ENCODE data around the gene CPSF4L. TPM values are rescaled to one million over a fixed set of nuclear protein-coding genes. Genes with fewer than 3 reads are reported as not detected.
"Not testable (repeated sequence)": the region's sequence is repeated elsewhere in the genome, so short reads cannot be mapped to it uniquely, and the experiment has no call there.

Gene CPSF4L, protein sequence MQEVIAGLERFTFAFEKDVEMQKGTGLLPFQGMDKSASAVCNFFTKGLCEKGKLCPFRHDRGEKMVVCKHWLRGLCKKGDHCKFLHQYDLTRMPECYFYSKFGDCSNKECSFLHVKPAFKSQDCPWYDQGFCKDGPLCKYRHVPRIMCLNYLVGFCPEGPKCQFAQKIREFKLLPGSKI
- under 1 TPM in 1 of 4 donors, not detected in 3; 0.08 TPM for polyA plus RNA-seq (ENCODE audit: insufficient read length in 4 of 4)

DNA sequence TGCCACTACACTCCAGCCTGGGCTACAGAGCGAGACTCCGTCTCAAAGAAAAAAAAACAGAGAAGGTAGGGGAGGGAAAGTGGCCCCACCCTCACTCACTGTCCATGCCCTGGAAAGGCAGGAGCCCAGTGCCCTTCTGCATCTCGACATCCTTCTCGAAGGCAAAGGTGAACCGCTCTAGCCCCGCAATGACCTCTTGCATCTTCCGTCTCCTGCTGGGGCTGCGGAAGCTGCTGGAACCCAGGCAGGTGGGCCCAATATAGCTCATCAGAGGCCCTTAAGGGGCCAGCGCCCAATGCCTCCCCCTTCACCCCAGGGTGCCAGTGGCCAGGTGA, at the start of gene CPSF4L:
CPSF4L (minus strand) TSS at position 264 of the 335 bp plus-strand sequence; CDS start at position 202, 62 bp downstream.
- no peak for DNase-seq (ENCODE audit: low read depth in 4 of 4, low spot score in 2 of 4)

DNA sequence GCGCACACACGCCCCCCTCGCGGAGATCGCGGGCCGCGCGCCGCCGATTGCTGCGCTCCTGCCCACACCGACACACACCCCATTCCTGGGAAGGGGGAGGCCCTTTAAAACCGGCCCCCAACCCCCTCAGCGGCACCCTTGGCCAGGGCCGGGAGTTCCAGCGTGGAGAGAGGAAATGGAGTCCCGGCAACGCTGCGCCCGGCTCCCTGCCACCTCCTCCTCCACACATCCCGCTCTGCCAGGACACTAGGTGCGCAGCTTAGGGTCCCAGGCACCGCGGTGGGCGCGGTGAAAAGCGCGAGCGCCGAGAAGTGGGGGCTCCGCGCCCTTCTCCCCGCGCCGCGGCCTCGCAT, 49.7 kb upstream of the CPSF4L start:
- DNase-seq (ENCODE audit: low read depth in 4 of 4, low spot score in 2 of 4) = no peak

DNA sequence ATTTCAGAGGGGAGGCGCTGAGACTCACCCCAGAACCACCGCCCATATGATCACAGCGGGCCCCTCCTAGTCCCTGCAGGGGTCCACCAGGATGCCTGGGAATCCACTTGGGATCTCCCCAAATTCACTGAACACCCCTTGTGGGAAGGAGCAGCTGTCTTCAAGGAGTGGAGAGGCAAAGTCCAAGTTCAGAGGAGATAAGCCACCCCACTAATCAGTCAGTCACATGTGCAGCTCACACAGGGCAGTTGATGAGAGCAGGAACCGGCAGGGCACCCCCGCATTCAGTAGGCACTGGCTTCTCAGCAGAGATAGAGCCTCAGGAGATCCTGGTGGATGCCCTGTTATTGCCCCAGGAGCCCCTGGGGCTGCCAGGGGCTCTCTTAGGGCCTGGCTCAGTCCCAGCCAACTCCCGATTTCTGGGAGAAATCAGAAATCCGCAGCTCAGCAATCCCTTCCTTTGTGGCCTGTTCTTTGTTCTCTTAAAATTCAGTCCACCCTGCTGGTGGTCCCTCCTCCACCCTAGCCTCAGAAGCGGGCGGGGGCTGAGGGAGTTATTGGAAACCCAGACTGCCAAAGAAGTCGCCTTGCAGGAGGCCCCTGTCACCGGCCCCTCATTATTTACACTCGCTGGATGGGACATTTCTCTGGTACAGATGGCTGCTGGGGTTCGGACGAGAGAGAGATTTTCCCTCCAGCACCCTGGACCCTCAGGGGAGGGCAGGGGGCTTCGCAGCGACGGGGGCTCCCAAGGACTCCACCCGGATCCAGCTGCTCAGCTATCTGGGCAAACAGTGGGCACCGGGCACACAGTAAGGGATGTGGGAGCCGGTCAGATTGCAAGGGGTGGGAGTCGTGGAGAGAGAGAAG, 48.3 kb upstream of the CPSF4L start:
- no peak for DNase-seq (ENCODE audit: low read depth in 4 of 4, low spot score in 2 of 4)

DNA sequence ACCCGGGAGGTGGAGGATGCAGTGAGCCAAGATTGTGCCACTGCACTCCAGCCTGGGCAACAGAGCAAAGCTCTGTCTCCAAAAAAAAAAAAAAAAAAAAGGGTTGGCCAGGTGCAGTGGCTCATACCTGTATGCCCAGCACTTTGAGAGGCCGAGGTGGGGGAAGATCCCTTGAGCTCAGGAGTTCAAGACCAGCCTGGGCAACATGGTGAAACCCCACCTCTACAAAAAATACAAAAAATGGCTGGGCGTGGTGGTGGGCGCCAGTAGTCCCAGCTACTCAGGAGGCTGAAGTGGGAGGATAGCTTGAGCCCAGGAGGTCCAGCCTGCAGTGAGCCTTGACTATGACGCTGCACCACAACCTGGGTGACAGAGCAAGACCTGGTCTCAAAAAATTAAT, 47.3 kb upstream of the CPSF4L start:
- DNase-seq (ENCODE audit: low read depth in 4 of 4, low spot score in 2 of 4) = not testable (repeated sequence)

DNA sequence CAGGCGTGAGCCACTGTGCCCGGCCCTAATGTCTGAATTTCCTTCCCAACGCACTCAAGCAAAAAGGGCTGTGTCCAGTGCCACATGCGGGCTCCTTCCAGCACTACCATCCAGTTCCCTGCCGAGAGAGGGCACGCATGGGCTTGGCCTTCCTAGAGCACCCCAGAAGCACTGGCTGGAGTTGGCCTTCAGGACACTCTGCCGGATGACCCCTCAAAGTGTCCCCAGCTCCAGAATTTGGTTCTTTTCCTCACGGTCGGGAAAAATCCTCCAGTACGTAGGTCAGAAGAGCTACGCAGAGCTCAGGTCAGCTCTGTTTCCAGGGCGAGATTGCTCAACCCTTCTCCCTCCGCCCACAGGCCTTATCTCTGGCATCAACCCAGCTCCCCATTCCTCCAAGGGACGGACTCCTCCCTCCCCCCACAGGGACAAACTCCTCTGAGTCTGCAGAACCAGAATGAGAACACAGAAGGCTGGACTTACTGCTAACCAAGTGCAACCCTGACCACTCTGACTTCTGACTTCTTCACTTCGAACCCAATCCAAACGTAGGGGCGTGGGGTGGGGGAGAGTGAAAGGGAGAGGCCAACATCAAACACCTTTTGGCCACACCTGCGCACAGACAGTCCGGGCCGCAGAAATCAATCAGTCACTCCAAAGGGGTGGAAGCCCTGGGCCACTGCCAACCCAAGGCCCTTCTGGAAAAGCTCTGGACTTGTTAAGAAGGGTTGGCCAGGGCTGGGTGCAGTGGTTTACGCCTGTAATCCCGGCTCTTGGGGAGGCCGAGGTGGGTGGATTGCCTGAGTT, 46.5 kb upstream of the CPSF4L start:
- DNase-seq (ENCODE audit: low read depth in 4 of 4, low spot score in 2 of 4) = no peak

DNA sequence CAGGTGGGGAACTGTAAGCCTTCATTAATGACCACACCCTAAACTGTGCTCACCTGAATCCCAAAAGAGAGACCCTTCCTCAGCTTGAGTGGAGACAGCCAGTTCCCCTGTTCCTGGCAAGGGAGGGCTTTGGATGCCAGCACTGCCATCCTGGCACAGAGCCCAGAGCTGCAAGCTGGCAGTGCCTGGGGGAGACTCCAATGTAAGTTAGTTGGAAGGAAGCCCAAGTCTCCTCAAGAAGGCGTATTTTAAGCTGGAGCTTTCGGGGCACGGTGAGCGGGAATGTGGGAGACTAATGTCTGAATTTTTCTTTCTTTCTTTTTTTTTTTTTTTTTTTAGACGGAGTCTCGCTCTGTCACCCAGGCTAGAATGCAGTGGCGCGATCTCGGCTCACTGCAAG, 45.5 kb upstream of the CPSF4L start:
- no peak for DNase-seq (ENCODE audit: low read depth in 4 of 4, low spot score in 2 of 4)

DNA sequence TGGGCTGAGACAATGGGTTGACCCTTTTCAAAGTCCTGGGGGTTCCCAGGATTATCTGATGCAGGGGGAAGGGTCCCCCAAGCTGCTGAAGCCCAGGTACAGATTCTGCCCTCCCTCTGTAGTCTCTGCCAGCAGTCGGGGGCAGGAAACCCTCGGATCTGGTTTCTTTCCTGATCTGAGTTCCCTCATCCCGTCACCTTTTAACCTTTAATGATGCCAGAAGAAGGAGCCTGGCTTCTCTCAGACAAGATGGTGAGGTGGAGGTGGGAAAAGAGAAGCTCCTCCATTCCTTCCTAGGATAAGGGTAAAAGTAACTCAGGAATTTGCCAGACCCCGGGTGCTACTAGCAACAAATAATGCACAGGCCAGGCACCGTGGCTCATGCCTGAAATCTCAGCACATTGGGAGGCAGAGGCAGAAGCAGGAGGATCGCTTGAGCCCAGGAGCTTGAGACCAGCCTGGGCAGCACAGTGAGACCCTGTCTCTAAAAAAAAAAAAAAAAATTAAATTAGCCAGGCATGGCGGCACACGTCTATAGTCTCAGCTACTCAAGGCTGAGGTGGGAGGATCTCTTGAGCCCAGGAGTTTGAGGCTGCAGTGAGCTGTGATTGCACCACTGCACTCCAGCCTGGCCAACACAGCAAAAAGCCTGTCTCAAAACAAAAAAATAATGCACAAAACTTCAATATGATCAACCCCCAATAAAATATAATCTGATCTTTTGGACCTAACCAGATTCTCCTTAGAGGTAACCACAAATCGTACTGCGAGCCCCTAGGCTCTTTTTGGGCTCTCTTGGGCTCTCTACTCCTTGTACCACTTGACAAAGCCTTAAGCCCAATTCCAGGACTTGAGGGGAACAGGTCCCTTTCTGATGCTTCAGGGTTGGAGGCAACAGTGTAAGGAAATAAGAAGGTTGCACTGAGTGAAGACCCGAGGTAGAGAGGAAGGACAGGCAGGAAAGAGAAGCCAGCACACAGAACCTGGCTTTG, 44.5 kb upstream of the CPSF4L start:
- no peak for DNase-seq (ENCODE audit: low read depth in 4 of 4, low spot score in 2 of 4)

DNA sequence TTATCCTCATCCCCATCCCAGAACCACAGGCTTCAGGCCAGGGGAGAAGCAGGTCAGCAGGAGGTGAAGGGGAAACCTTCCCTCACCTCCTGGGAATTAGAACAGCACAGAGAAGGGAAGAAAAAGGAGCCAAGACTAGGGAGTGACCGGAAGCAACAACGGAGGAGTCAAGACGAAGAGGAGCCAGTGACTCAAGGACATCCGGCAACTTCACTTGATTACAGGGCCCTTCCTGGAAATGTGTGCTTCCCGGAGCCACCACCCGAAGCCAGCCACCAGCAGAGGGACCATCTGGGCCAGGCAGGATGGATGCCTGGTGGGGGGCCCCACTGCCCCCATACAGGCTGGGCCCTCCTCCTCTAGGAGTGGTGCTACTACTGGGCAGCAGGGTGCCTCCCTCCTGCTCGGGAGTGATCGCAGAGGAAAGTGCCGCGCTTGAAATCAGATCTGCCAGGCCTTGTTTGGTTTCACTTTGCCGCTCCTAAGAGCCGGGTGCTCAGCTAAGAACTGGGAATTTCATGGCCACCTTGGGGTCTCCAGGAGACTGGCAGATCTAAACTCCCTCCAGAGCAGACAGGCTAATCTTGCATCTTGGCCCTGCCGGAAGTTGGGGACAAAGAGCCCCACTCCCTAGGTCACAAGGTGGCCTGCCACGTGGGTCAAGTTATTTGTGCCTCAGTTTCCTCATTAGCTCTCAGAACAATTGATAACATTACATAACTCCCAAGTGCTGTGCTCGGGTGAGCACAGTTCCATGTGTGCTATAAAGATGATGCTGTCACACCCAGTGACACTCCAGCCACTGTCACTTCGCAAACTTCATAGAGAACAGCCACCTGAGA, 43.5 kb upstream of the CPSF4L start:
- DNase-seq (ENCODE audit: low read depth in 4 of 4, low spot score in 2 of 4) = no peak

DNA sequence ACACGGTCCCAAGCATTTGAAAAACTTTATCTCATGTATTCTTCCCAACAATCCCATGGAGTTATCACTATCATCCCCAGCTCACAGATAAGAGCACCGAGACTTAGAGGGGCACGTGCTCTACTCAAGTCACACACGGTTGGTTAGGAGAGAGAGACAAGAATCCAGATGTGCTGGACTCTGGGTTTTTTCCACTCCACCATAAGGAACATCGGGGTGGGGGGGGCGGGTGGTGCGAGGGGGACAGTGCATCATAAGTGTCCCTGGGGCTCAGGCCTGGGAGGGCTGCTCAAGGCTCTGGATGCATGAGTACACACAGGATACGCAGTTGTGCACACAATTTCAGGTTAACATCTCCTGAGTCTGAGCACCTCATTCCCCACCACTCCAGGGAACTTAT, 42.8 kb upstream of the CPSF4L start:
- no peak for DNase-seq (ENCODE audit: low read depth in 4 of 4, low spot score in 2 of 4)

DNA sequence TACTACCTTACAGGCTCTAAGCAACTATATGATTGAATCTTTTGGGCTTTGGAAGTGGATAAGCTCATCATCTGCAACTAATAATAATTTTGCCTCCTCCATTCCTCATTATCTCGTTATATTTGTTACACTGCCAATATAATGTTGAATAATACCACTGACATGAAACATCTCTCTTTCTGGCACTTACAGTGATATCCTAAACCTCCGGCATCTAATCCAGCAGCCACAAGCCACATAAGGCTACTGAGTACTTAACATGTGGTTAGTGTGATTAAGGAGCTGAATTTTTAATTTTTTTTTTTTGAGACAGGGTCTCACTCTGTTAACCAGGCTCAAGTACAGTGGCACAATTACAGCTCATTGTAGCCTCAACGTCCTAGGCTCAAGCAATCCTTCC, 40.5 kb upstream of the CPSF4L start:
- DNase-seq (ENCODE audit: low read depth in 4 of 4, low spot score in 2 of 4) = no peak

DNA sequence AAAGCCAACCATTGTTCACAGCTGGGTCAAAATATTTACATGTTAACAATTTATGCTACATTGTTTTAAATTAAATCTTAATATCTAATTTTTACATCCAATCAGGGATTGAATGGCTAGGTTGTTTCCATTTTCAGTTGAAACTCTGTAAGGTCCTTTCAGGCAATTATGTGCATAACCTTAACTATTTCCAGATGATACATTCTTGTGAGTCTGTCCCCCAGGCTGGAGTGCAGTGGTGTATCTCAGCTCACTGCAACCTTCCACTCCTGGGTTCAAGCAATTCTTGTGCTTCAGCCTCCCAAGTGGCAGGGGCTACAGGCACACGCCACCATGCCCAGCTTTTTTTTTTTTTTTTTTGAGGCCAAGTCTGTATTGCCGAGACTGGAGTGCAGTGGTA, 39.7 kb upstream of the CPSF4L start:
- no peak for DNase-seq (ENCODE audit: low read depth in 4 of 4, low spot score in 2 of 4)

DNA sequence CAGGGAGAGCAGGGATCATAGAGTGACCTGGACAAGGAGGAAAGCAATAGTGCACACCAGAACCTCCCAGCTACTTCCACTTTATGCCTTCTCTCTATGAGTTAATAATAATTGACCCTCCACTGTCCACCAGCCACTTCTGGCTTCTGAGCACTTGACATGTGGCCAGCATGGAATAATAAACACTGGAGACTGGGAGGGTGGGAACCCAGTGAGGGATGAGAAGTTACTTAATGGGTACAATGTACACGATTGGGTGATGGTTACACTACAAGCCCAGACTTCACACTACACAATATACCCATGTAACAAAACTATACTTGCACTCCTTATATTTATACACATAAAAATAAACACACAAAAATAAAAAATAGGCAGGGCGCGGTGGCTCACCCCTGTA, 38.7 kb upstream of the CPSF4L start:
- DNase-seq (ENCODE audit: low read depth in 4 of 4, low spot score in 2 of 4) = no peak

DNA sequence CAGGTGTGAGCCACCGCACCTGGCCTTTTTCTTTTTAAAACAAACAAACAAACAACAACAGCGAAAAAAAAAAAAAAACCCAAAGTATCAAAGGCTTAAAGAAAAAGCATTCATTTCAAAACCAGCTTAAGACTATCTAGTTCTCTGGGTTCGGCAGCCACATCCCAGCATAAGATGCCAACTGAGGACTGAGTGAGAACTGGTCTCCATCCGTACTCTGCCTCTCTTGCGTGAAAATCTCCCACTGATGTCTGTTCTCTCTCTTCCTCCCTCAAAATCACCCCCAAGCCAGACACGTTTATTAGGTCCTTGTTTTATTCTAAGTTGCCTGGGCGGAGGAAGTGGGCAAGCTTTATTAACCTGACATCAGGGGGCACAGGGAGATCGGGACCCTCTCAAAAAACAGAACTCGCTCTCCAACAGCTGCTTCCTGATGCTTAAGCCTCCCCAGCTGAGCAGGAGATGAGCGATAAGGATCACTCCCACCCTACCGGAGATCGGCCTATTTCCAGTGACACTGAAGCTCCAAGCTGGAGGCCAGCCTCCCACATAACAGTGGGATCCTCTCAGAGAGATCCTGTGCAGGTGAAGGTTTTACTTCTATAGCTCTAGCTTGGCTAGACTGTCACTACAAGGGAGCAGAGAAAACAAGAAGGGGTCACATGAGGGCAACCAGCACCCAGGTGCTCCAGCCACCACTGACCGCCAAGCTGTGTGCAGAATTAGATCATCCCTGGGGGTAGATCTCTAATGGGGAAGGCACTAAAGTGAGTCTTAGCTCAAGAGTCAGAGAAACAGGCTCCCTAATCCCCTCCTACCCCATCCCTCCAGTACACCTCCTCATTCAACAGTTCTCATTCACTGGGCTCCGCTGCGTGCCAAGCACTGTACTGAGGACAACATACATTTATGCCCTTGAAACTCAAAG, 36.5 kb upstream of the CPSF4L start:
- DNase-seq (ENCODE audit: low read depth in 4 of 4, low spot score in 2 of 4) = no peak

DNA sequence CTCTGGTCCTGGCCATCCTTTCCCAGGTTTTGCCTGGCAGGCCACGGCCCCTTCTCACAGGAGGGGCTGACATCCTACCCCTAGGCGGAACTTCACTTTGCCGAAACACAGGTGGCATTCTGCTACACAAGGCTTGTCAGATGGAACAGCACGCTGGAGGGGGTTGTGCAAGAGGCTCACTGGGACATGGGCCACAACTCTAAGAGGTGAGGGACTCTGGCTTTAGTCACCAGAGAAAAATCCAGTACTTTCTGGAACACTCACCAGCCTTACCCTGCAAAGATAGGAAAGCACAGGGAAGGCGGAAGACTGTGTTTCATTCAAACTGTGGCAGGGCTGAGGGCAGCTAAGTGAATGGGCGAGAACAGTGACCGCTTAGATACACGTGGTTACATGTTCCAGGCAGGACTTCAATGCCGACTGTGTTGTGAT, 31.8 kb upstream of the CPSF4L start:
- no peak for DNase-seq (ENCODE audit: low read depth in 4 of 4, low spot score in 2 of 4)

DNA sequence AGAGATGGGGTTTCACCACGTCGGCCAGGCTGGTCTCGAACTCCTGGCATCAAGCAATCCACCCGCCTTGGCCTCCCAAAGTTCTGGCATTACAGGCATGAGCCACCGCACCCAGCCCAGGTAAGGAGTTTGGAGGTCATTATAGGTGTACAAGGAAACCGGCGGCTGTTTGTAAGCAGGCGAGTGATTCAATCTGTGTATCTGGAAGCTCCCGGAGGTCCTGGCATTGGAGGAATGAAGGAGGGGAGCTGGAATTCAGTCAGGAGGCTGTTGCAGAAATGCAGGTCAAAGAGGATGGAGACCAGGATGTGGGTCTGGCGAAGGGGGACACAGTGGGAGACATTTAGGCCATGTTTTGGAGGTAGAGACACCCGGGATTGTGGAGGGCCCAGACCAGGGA, 31.4 kb upstream of the CPSF4L start:
- DNase-seq (ENCODE audit: low read depth in 4 of 4, low spot score in 2 of 4) = no peak

DNA sequence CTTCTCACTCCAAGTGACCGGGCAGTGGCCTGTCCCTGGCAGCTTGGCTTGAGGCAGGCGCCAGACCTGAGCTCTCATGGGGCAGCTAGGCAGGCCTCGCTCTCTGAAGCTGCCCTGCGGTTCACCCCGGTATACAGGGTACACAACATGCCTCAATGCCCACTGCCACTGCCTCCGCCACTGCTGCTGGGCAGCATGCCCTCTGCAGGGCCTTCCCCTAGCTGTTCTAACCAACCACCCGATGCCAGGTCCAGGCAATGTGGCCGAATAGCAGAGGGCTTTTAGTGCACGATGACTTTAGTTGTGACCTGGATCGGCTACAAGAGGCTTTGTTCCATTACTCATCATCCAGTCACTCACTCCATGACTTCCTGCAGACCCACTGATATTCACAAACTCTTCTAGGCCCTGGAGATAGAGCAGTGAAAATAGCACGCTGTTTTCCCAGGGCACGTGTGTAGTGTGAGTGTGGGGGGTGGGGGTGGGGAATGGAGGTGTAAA, 30.4 kb upstream of the CPSF4L start:
- DNase-seq (ENCODE audit: low read depth in 4 of 4, low spot score in 2 of 4) = no peak

DNA sequence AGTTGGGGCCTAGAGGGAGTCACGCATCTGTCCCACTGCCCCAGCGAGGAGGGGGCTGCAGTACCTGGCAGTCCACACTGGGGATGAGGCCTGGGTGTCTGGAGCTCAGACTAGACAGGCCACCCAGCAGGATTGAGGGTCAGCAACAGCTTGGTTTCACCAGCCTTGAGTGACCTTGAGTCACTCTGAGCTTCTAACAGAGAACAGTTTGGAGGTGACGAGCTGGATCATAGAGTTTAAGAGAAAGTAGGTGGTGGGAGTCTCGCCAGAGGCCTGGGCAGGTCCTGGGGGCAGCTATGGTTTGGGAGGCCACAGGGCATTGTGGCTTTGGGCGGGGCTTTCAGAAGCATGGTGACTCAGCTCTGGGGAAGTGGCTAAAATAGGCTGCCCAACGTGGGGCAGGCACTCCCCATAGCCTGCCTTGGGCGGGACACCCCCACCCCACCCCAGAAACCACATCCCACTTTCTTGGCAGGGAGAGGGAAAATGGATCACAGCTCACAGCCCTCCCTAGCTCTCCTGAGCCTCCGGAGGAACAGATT, 29.7 kb upstream of the CPSF4L start:
- DNase-seq (ENCODE audit: low read depth in 4 of 4, low spot score in 2 of 4) = no peak
